HepG2 (cell line): ENCODE measurements around the gene NOS1AP. TPM values are rescaled to one million over a fixed set of nuclear protein-coding genes. Genes with fewer than 3 reads are reported as not detected.

Source experiments
- ATAC-seq: fragments of 200-7000 bp; cut with Tn5 transposase; 3 replicates; pipeline ENCODE4 v1.9.1; 2020; ENCODE audit warnings: mild to moderate bottlenecking, moderate library complexity
- BruUV-seq: library from RNA; stranded (reverse); fragments of 400-500 nt; replicated peaks from 2 replicates; lab custom pipeline; 2021; lab: Mats Ljungman, UMichigan
- CTCF ChIA-PET: fragments of 300-600 bp; formaldehyde crosslinking; extraction: SDS; loops from one replicate; lab custom pipeline; 2021; ENCODE audit warnings: low total read pairs, inconsistent platforms, low intra/inter-chr PET ratio; lab: Yijun Ruan, JAX
- POLR2A ChIA-PET: fragments of 350-600 bp; sonication (Branson Sonifier 250); formaldehyde crosslinking; loops from one replicate; lab custom pipeline; 2020; ENCODE audit warnings: antibody characterized with exemption, inconsistent platforms; lab: Yijun Ruan, JAX
- DNase-seq: peaks from one replicate; pipeline ENCODE4 v3.0.0-alpha.2; 2015; ENCODE audit warnings: low spot score
- FAIRE-seq: peaks from 3 replicates; lab custom pipeline; 2011; peaks lifted over from hg19 to GRCh38; lab: Jason Lieb, UNC
- H2AFZ ChIP-seq: one replicate; pipeline ENCODE4 v1.6.1; 2011; ENCODE audit warnings: low read length, inconsistent platforms
- H3K27ac ChIP-seq: fragments of 300-600 bp; 3 replicates; pipeline ENCODE4 v1.8.0; 2011; ENCODE audit warnings: mixed run types, mild to moderate bottlenecking, mixed read lengths, low read length, inconsistent platforms; ENCODE audit not compliant: insufficient read depth; ENCODE audit errors: extremely low read length
- H3K27me3 ChIP-seq, 2 experiments: fragments of 200-600 bp in 1 of 2; 2 replicates in 1 of 2; 3 replicates in 1 of 2; pipeline versions ENCODE4 v1.6.0 to v1.8.0; 2011; ENCODE audit warnings: low read length in 2 of 2, mild to moderate bottlenecking in 2 of 2, moderate library complexity in 2 of 2, inconsistent platforms in 1 of 2; ENCODE audit not compliant: insufficient read depth in 2 of 2, control insufficient read depth in 1 of 2
- H3K36me3 ChIP-seq, 2 experiments: fragments of 200-600 bp in 1 of 2; replicated peaks in 1 of 2; 2 replicates in 1 of 2; 3 replicates in 1 of 2; pipeline versions ENCODE4 v1.5.1 to v1.8.0; 2011; ENCODE audit warnings: low read length in 2 of 2, inconsistent platforms in 1 of 2; ENCODE audit not compliant: insufficient read depth in 2 of 2, control insufficient read depth in 1 of 2
- H3K4me1 ChIP-seq: 2 replicates; pipeline ENCODE4 v1.5.1; 2012; ENCODE audit warnings: low read length, inconsistent platforms; ENCODE audit not compliant: insufficient read depth
- H3K4me2 ChIP-seq: 2 replicates; pipeline ENCODE4 v1.6.0; 2011; ENCODE audit warnings: low read depth, low read length, inconsistent platforms
- H3K4me3 ChIP-seq, 3 experiments: fragments of 200-600 bp in 1 of 3; sonication (generic), shearing (Covaris generic) in 1 of 3; replicated peaks in 1 of 3; 2 replicates each; pipeline ENCODE4 v1.5.1; 2011 to 2016; ENCODE audit warnings: low read length in 3 of 3, inconsistent platforms in 2 of 3, low read depth in 2 of 3, mild to moderate bottlenecking in 2 of 3, control low read depth in 1 of 3, mixed read lengths in 1 of 3; ENCODE audit not compliant: insufficient read depth in 1 of 3
- H3K79me2 ChIP-seq: one replicate; pipeline ENCODE4 v1.6.1; 2011; ENCODE audit warnings: low read length, inconsistent platforms; ENCODE audit not compliant: insufficient read depth
- H3K9ac ChIP-seq: 2 replicates; pipeline ENCODE4 v1.6.0; 2011; ENCODE audit warnings: mild to moderate bottlenecking, low read depth, low read length, inconsistent platforms; ENCODE audit not compliant: insufficient read depth
- H3K9me3 ChIP-seq: 2 replicates; pipeline ENCODE4 v1.5.1; 2012; ENCODE audit warnings: mild to moderate bottlenecking, low read length
- H4K20me1 ChIP-seq: 2 replicates; pipeline ENCODE4 v1.6.0; 2011; ENCODE audit warnings: inconsistent platforms, mild to moderate bottlenecking, low read length, moderate library complexity; ENCODE audit not compliant: insufficient read depth
- GPBP1L1 ChIP-seq: sonication (generic); formaldehyde crosslinking; IDR thresholded peaks from 2 replicates; pipeline ENCODE4 v1.5.0; 2020; ENCODE audit warnings: mild to moderate bottlenecking, missing genetic modification reagents
- HOXA7 ChIP-seq: sonication (generic); formaldehyde crosslinking; IDR thresholded peaks from 2 replicates; pipeline ENCODE4 v1.8.1; 2022; ENCODE audit warnings: mild to moderate bottlenecking, missing genetic modification reagents, moderate library complexity
- JARID2 ChIP-seq: sonication (generic); formaldehyde crosslinking; IDR thresholded peaks from 2 replicates; pipeline ENCODE4 v1.8.1; 2023; ENCODE audit warnings: missing genetic modification reagents, inconsistent platforms; ENCODE audit not compliant: insufficient replicate concordance
- NFIC ChIP-seq: IDR thresholded peaks from 2 replicates; pipeline ENCODE4 v1.6.1; 2012; ENCODE audit warnings: mild to moderate bottlenecking, low read length, inconsistent platforms
- U2AF2 ChIP-seq: fragments of 200-400 bp; formaldehyde crosslinking; IDR thresholded peaks from 2 replicates; pipeline ENCODE4 v1.6.1; 2017; ENCODE audit warnings: low read depth, mild to moderate bottlenecking, low read length
- WGBS: methylation state at CpG from one replicate; pipeline ENCODE4 v1.1.6; 2017; ENCODE audit warnings: low lambda C conversion rate; 5-methylcytosine and 5-hydroxymethylcytosine counted together
- in situ Hi-C: cut with HindIII; loops from 2 replicates; pipeline ENCODE4 v1.10.0; 2017; ENCODE audit warnings: low pct_unique_long_range_greater_than_20kb; ENCODE audit not compliant: extremely low pct_ligation_motif_present
- intact Hi-C: fragments of 100-400 bp; cut with micrococcal nuclease; formaldehyde crosslinking; loops from one replicate; pipeline ENCODE4 v1.10.0; 2022; ENCODE audit not compliant: unreplicated experiment
- polyA plus RNA-seq, 8 experiments: library from polyadenylated mRNA; depleted of rRNA in 3 of 8; stranded (reverse) in 7 of 8; unstranded in 1 of 8; fragments of >200 nt; fragmentation: Illumina TruSeq in 4 of 8; extraction: Trizol in 4 of 8; gene quantifications; 2 replicates each; pipeline versions ENCODE4 v1.2.1 to v1.2.3, GENCODE V29; 2011 to 2016; ENCODE audit warnings: low read depth in 4 of 8, missing spikeins in 1 of 8, mixed read lengths in 1 of 8; ENCODE audit not compliant: insufficient read depth in 1 of 8
- total RNA-seq, 5 experiments: library from RNA; depleted of rRNA; stranded (reverse); fragments of >200 nt; fragmentation: Illumina TruSeq; extraction: Trizol; gene quantifications; 2 replicates each; pipeline ENCODE4 v1.2.3, GENCODE V29; 2016; ENCODE audit warnings: low read depth in 1 of 5
- TF ChIP-seq, protein P1 (sequence below): sonication (generic); formaldehyde crosslinking; IDR thresholded peaks from 2 replicates; pipeline ENCODE4 v1.4.0; 2020; ENCODE audit warnings: missing genetic modification reagents, borderline replicate concordance
- TF ChIP-seq, protein P2 (sequence below): sonication (generic); formaldehyde crosslinking; IDR thresholded peaks from 2 replicates; pipeline ENCODE4 v1.4.0; 2020; ENCODE audit warnings: missing genetic modification reagents

The NOS1AP gene
- total and polyA plus RNA-seq, 2 of the 13 experiments (the other 11 are each of a cell fraction or from before 2014, with no cell fraction given): 2.0 to 3.3 TPM

- TF ChIP-seq, protein P1, sequence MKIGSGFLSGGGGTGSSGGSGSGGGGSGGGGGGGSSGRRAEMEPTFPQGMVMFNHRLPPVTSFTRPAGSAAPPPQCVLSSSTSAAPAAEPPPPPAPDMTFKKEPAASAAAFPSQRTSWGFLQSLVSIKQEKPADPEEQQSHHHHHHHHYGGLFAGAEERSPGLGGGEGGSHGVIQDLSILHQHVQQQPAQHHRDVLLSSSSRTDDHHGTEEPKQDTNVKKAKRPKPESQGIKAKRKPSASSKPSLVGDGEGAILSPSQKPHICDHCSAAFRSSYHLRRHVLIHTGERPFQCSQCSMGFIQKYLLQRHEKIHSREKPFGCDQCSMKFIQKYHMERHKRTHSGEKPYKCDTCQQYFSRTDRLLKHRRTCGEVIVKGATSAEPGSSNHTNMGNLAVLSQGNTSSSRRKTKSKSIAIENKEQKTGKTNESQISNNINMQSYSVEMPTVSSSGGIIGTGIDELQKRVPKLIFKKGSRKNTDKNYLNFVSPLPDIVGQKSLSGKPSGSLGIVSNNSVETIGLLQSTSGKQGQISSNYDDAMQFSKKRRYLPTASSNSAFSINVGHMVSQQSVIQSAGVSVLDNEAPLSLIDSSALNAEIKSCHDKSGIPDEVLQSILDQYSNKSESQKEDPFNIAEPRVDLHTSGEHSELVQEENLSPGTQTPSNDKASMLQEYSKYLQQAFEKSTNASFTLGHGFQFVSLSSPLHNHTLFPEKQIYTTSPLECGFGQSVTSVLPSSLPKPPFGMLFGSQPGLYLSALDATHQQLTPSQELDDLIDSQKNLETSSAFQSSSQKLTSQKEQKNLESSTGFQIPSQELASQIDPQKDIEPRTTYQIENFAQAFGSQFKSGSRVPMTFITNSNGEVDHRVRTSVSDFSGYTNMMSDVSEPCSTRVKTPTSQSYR (CRISPR knock-in tag): no peak
Measured at GRCh38 chr1:162385702-162386101, 316.2 kb downstream of the NOS1AP start (continued).

- intact Hi-C loops: no loop called here
- no peak overlapping the region for H3K9ac ChIP-seq
- no peaks in the 10 kb centered on the region for H3K27me3 ChIP-seq
- H3K4me2 ChIP-seq: no peak overlapping the region
- H2AFZ ChIP-seq: no peak overlapping the region
- DNase-seq: no peak
- no peak overlapping the region for H3K27ac ChIP-seq
- ChIA-PET CTCF (no interaction called here), POLR2A (no interaction called here)
- 77% methylated on average over 7 of the region's 8 CpGs for WGBS
- H3K4me3 ChIP-seq: no peak overlapping the region
- no peaks in the 10 kb centered on the region for H3K79me2 ChIP-seq
- TF ChIP-seq JARID2 (CRISPR knock-in tag) (no peak), GPBP1L1 (no peak), NFIC (no peak), HOXA7 (no peak), U2AF2 (no peak)
- TF ChIP-seq, protein P2, sequence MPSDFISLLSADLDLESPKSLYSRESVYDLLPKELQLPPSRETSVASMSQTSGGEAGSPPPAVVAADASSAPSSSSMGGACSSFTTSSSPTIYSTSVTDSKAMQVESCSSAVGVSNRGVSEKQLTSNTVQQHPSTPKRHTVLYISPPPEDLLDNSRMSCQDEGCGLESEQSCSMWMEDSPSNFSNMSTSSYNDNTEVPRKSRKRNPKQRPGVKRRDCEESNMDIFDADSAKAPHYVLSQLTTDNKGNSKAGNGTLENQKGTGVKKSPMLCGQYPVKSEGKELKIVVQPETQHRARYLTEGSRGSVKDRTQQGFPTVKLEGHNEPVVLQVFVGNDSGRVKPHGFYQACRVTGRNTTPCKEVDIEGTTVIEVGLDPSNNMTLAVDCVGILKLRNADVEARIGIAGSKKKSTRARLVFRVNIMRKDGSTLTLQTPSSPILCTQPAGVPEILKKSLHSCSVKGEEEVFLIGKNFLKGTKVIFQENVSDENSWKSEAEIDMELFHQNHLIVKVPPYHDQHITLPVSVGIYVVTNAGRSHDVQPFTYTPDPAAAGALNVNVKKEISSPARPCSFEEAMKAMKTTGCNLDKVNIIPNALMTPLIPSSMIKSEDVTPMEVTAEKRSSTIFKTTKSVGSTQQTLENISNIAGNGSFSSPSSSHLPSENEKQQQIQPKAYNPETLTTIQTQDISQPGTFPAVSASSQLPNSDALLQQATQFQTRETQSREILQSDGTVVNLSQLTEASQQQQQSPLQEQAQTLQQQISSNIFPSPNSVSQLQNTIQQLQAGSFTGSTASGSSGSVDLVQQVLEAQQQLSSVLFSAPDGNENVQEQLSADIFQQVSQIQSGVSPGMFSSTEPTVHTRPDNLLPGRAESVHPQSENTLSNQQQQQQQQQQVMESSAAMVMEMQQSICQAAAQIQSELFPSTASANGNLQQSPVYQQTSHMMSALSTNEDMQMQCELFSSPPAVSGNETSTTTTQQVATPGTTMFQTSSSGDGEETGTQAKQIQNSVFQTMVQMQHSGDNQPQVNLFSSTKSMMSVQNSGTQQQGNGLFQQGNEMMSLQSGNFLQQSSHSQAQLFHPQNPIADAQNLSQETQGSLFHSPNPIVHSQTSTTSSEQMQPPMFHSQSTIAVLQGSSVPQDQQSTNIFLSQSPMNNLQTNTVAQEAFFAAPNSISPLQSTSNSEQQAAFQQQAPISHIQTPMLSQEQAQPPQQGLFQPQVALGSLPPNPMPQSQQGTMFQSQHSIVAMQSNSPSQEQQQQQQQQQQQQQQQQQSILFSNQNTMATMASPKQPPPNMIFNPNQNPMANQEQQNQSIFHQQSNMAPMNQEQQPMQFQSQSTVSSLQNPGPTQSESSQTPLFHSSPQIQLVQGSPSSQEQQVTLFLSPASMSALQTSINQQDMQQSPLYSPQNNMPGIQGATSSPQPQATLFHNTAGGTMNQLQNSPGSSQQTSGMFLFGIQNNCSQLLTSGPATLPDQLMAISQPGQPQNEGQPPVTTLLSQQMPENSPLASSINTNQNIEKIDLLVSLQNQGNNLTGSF: no peak
- no peak for ATAC-seq
- peaks cover 4 to 7% of the 10 kb centered on the region in 2 experiments; a peak in 4 of 5 replicates for H3K36me3 ChIP-seq
- H3K9me3 ChIP-seq: no peaks in the 10 kb centered on the region
- BruUV-seq: no TSS peak
- H4K20me1 ChIP-seq: no peaks in the 10 kb centered on the region
- peaks cover 21% of the 10 kb centered on the region for H3K4me1 ChIP-seq
- FAIRE-seq: no peak
- in situ Hi-C loops: no loop called here
Measured at GRCh38 chr1:162386292-162387225, 317.1 kb downstream of the NOS1AP start.
